Stimulated activated CD8-positive, alpha-beta memory T cell treated with anti-CD3 and anti-CD28 coated beads, Interleukin-12 subunit alpha, Interleukin-12 subunit beta, amount 100 ng/mL, for 1 hour (primary cell): Measurements from ENCODE around the gene TMEM150C.
"Not testable (repeated sequence)": the region's sequence is repeated elsewhere in the genome, so short reads cannot be mapped to it uniquely, and the experiment has no call there.

Experiments
- DNase-seq: peaks from one replicate; pipeline ENCODE4 v3.0.0-alpha.2; 2020; ENCODE audit warnings: low read depth

The TMEM150C gene

GRCh38 chr4:82569076-82569475, 7.3 kb upstream of the TMEM150C start:
- no peak for DNase-seq

GRCh38 chr4:82567444-82567843, 5.7 kb upstream of the TMEM150C start:
- no peak for DNase-seq

GRCh38 chr4:82562564-82562854, 721 bp upstream of the TMEM150C start:
- DNase-seq: no peak

GRCh38 chr4:82560853-82561785, 669 bp downstream of the TMEM150C start:
- no peak for DNase-seq

- DNase-seq: no peak
Measured at GRCh38 chr4:82559735-82560120, 2.1 kb downstream of the TMEM150C start.

- not testable (repeated sequence) for DNase-seq
Measured at GRCh38 chr4:82559090-82559734, 2.6 kb downstream of the TMEM150C start.

GRCh38 chr4:82555276-82555675, 6.5 kb downstream of the TMEM150C start:
- no peak for DNase-seq

GRCh38 chr4:82553020-82553419, 8.8 kb downstream of the TMEM150C start:
- no peak for DNase-seq

- DNase-seq: no peak
Measured at GRCh38 chr4:82551734-82552133, 10.1 kb downstream of the TMEM150C start.

GRCh38 chr4:82547850-82548249, 13.9 kb downstream of the TMEM150C start:
- not testable (repeated sequence) for DNase-seq

GRCh38 chr4:82543131-82543530, 18.7 kb downstream of the TMEM150C start:
- DNase-seq: no peak

GRCh38 chr4:82542642-82543041, 19.1 kb downstream of the TMEM150C start:
- DNase-seq: no peak

- DNase-seq: no peak
Measured at GRCh38 chr4:82529322-82529721, 32.5 kb downstream of the TMEM150C start.

- no peak for DNase-seq
Measured at GRCh38 chr4:82528868-82529267, 32.9 kb downstream of the TMEM150C start.

GRCh38 chr4:82528074-82528473, 33.7 kb downstream of the TMEM150C start:
- DNase-seq: no peak

GRCh38 chr4:82525307-82525911, 36.4 kb downstream of the TMEM150C start:
- DNase-seq: no peak

- DNase-seq: no peak
Measured at GRCh38 chr4:82524570-82525152, 37.1 kb downstream of the TMEM150C start.

- DNase-seq: no peak
Measured at GRCh38 chr4:82523179-82523578, 38.6 kb downstream of the TMEM150C start.

- DNase-seq: no peak
Measured at GRCh38 chr4:82522472-82522871, 39.3 kb downstream of the TMEM150C start.

GRCh38 chr4:82521283-82521682, 40.5 kb downstream of the TMEM150C start:
- no peak for DNase-seq

GRCh38 chr4:82519776-82520175, 42.0 kb downstream of the TMEM150C start:
- no peak for DNase-seq

- DNase-seq: no peak
Measured at GRCh38 chr4:82519072-82519471, 42.7 kb downstream of the TMEM150C start.

- no peak for DNase-seq
Measured at GRCh38 chr4:82517043-82517442, 44.7 kb downstream of the TMEM150C start.
